HUDEP-2 (cell line): Measurements from ENCODE around the gene IGSF11.
"Not testable (repeated sequence)": the region's sequence is repeated elsewhere in the genome, so short reads cannot be mapped to it uniquely, and the experiment has no call there.

Source experiments
- DNase-seq, 76 experiments: peaks; one replicate each; lab custom pipeline; 2025; ENCODE audit not compliant: unreplicated experiment in 76 of 76; lab: John Stamatoyannopoulos, UW

IGSF11 gene

DNA sequence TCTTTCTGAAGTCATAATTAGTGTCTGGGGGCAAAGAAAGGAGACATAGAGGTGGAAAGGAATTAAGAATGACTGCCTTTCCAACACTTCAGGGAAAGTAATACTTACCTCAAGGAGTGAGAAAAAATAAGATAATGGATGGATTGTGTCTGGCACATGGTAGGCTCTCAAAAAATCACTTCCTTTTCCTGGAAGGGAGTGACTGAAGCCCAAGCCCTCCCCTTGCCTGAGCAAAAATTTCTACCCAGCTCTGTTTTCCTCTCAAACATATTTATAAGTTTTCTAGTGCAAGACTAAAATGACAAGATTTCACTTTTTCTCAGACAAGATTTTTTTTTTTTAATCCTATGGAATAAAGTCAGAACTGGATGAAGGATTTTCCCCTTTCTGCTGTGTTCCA is 145.0 kb downstream of the IGSF11 start:
- DNase-seq, result no peak

DNA sequence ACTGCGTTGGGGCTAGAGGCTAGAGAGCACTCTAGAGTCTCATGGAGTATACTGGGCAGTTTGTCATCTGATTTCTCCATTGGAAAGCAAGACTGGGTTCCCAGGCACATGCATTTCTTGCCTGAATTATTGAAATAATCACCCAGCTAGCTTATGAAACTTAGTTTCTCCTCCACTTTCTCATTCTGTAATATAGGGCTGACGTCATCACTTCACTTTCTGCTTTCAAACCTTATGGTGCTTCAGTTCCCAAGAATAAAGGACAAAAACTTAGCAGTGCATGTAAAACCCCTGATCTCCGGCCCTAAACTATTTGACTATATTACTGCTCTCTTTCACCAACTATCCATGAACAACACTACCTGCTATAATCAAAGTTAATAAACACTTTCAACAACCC is 147.9 kb downstream of the IGSF11 start:
- DNase-seq, result no peak

DNA sequence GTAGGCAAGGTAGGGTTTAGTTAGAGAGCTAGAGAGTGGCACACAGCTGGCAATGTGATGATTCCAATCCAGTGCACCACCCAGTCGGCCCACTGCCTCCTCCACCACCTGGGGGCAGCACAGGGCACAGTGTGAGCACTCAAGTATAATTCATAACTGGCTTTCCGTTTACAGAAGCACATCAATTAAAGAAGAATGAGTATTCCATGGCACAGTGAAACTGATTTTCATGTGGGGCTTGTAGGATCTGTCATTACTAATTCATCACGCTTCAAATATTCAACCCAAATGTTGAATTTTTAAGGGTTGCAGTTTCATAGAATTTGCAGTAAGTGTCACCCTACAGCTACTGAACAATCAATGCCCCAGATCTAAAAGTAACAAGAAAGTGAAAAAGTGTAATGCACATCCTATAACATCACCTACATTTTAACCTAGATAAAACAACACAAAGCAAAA is 149.9 kb downstream of the IGSF11 start:
- DNase-seq, result peak in 58 of 76 experiments; percentile 0 to 62 (median 25)

DNA sequence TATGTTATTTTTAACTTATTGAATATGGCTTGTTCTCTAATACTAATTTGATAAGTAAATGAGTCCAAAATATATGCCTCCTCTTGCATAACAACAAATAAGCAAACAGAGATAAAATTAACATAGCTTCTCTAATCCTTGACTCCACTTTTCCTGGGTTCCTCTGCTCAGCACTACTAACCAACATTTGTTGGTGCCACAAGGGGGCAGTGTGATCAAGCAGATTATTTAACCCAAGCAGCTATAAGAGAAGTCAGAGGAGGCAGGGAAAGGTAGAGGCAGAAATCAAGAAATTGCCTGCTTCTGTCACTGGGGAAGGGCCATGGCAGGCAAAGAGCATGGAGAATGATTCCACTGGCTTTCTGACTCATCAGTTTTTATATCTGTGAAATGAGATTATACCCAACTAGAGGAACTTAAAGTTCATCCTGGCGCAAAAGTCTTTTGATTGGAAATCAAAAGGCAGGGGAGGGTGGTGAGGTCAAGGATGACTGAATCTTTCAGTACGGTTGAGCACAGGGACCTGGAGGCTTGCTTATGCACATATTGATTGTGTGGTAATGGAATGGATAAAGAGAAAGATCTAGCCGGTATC is 152.2 kb downstream of the IGSF11 start:
- DNase-seq, result peak in 43 of 76 experiments; percentile 1 to 63 (median 12)

- no peak for DNase-seq
Observed at GRCh38 chr3:118868051-118868450, 166.6 kb downstream of the IGSF11 start.

DNA sequence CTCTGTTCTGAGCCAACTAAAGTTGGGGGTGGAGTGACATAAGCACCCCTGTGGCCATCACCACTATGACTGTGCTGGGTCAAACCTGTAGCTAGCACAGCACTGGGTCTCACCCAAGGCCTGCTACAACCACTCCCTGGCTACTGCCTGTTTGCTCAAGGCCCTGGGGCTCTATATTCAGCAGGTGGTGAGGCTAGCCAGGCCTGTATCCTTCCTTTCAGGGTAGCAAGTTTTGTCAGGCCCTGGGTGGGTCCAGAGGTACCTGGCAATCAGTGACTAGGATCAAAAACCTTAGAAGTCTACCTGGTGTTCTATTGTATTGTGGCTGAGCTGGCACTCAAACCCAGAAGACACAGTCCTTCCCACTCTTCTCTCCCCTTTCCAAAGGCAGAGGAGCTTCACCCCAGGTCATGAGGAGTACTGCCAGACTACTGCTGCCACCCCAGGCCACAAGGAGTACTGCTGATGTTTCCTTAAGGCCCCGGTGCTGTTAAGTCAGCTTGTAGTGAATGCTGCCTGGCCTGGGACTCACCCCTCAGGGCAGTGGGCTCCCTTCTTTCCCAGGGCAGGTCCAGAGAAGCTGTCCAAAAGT is 170.8 kb downstream of the IGSF11 start:
- DNase-seq, result peak in 5 of 76 experiments; percentile 4 to 19 (median 8)

DNA sequence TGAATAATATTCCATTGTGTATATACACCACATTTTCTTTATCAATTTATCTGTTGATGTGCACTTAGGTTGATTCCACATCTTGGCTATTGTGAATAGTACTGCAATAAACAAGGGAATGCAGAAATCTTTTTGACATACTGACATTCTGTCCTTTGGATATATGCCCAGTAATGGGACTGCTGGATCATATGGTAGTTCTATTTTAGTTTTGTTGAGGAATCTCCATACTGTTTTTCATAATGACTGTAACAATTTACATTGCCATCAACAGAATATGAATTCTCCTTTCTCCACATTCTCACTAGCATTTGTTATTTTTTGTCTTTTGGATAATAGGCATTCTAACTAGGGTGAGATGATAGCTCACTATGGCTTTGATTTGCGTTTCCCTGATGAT is 174.7 kb downstream of the IGSF11 start:
- no peak for DNase-seq

GRCh38 chr3:118851466-118852193 is 183.0 kb downstream of the IGSF11 start:
- not testable (repeated sequence) for DNase-seq

DNA sequence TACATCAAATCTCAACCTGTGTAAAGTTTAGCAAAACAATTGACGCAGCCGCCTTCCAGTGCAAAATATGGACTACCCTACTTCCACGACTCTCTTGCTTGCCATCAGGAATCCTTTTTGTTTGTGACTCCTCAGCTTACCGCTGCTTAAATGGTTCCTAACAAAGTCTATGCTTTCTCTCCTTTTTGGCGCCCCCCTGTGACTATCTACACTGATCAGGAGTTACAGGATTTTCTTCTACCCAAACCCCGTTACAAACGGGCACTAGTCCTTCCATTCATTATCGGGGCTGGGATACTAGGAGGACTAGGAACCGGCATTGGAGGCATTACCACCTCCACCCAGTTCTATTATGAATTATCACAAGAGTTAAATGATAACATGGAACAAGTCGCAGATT is 184.0 kb downstream of the IGSF11 start:
- no peak for DNase-seq
